PFSK-1 (cell line): ENCODE results near the gene SLC24A3.

Experiments used
- POLR2AphosphoS5 ChIP-seq: IDR thresholded peaks from 2 replicates; pipeline ENCODE4 v1.6.1; 2012; ENCODE audit warnings: low read depth, mild to moderate bottlenecking, control low read depth, low read length, moderate library complexity
- REST ChIP-seq, 2 experiments: IDR thresholded peaks; 2 replicates each; pipeline versions ENCODE4 v1.6.1 to v1.8.0; 2011 to 2012; ENCODE audit warnings: low read depth in 2 of 2, low read length in 2 of 2, control low read depth in 1 of 2, inconsistent platforms in 1 of 2, mild to moderate bottlenecking in 1 of 2, moderate library complexity in 1 of 2; ENCODE audit not compliant: insufficient read depth in 1 of 2
- SIN3A ChIP-seq: IDR thresholded peaks from 2 replicates; pipeline ENCODE4 v1.6.1; 2012; ENCODE audit warnings: mild to moderate bottlenecking, low read length, moderate library complexity, borderline replicate concordance; ENCODE audit not compliant: insufficient read depth

- TF ChIP-seq POLR2AphosphoS5 (no peak), REST (IDR thresholded peaks at IDR 0.05; ENCODE audit: insufficient read depth in 1 of 2, low read depth in 2 of 2, low read length in 2 of 2) (no peak), SIN3A (no peak)
Observed at GRCh38 chr20:19381947-19382346, 169.5 kb downstream of the SLC24A3 start.
